ENCODE measurements around the gene ZNF20.
A peak's percentile ranks its signal among the peaks of the same experiment; 100 is the strongest.
"Not testable (repeated sequence)": the region's sequence is repeated elsewhere in the genome, so short reads cannot be mapped to it uniquely, and the experiment has no call there.

ZNF20 gene

GRCh38 chr19:12113121-12113520 lies 27.0 kb downstream of the ZNF20 start:
- Histone ChIP-seq H3K4me1 (ENCODE audit: control insufficient read depth, insufficient read depth, low read length, poor library complexity, severe bottlenecking) (no peaks in the 10 kb centered on the region), H3K27ac (ENCODE audit: insufficient read depth, low read length, poor library complexity, severe bottlenecking) (no peak overlapping the region), H3K27me3 (replicated peaks; ENCODE audit: control insufficient read depth, insufficient read depth, low read length, poor library complexity, severe bottlenecking) (no peaks in the 10 kb centered on the region), H3K36me3 (ENCODE audit: control insufficient read depth, insufficient read depth, low read length) (no peaks in the 10 kb centered on the region), H3K9me3 (ENCODE audit: control insufficient read depth, low read length) (no peaks in the 10 kb centered on the region), H3K4me3 (ENCODE audit: insufficient read depth, low read depth, low read length, poor library complexity, severe bottlenecking) (no peak overlapping the region)
- DNase-seq: no peak

DNA sequence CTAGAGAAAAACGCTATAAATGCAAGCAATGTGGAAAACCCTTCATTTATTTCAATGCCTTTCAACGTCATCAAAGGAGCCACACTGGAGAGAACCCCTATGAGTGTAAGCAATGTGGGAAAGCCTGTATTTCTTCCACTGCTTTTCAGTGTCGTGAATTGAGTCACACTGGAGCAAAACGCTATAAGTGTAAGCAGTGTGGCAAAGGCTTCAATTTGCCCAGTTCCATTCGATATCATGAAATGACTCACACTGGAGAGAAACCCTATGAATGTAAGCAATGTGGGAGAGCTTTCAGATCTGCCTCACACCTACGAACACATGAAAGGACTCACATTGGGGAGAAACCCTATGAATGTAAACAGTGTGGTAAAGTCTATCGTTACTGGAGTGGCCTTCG lies 27.4 kb downstream of the ZNF20 start:
- no peaks in the 10 kb centered on the region for H3K9me3 ChIP-seq (ENCODE audit: control insufficient read depth, low read length)
- no peaks in the 10 kb centered on the region for H3K27me3 ChIP-seq (replicated peaks; ENCODE audit: control insufficient read depth, insufficient read depth, low read length, poor library complexity, severe bottlenecking)
- H3K4me1 ChIP-seq (ENCODE audit: control insufficient read depth, insufficient read depth, low read length, poor library complexity, severe bottlenecking): no peaks in the 10 kb centered on the region
- H3K4me3 ChIP-seq (ENCODE audit: insufficient read depth, low read depth, low read length, poor library complexity, severe bottlenecking): no peak overlapping the region
- DNase-seq: no peak
- no peaks in the 10 kb centered on the region for H3K36me3 ChIP-seq (ENCODE audit: control insufficient read depth, insufficient read depth, low read length)
- no peak overlapping the region for H3K27ac ChIP-seq (ENCODE audit: insufficient read depth, low read length, poor library complexity, severe bottlenecking)

GRCh38 chr19:12111943-12112637 lies 28.1 kb downstream of the ZNF20 start:
- Histone ChIP-seq H3K36me3 (ENCODE audit: control insufficient read depth, insufficient read depth, low read length) (no peaks in the 10 kb centered on the region), H3K4me3 (ENCODE audit: insufficient read depth, low read depth, low read length, poor library complexity, severe bottlenecking) (no peak overlapping the region), H3K27me3 (replicated peaks; ENCODE audit: control insufficient read depth, insufficient read depth, low read length, poor library complexity, severe bottlenecking) (no peaks in the 10 kb centered on the region), H3K9me3 (ENCODE audit: control insufficient read depth, low read length) (no peaks in the 10 kb centered on the region), H3K4me1 (ENCODE audit: control insufficient read depth, insufficient read depth, low read length, poor library complexity, severe bottlenecking) (no peaks in the 10 kb centered on the region), H3K27ac (ENCODE audit: insufficient read depth, low read length, poor library complexity, severe bottlenecking) (no peak overlapping the region)
- DNase-seq: no peak

DNA sequence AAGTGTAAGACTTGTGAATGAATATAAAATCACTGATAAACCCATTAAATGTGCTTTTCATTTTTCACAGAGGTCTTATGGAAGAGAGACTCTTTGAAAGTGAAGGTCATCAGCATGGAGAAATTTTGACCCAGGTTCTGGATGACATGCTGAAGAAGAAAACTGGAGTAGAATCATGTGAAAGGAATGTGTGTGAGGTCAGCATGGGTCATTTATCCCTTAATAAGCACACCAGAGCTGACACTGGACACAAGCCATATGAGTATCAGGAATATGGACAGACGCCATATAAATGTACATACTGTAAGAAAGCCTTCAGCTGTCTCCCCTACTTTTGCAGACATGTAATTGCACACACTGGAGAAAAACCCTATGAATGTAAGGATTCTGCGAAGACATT lies 29.0 kb downstream of the ZNF20 start:
- Histone ChIP-seq H3K36me3 (ENCODE audit: control insufficient read depth, insufficient read depth, low read length) (no peaks in the 10 kb centered on the region), H3K4me1 (ENCODE audit: control insufficient read depth, insufficient read depth, low read length, poor library complexity, severe bottlenecking) (no peaks in the 10 kb centered on the region), H3K4me3 (ENCODE audit: insufficient read depth, low read depth, low read length, poor library complexity, severe bottlenecking) (no peak overlapping the region), H3K27ac (ENCODE audit: insufficient read depth, low read length, poor library complexity, severe bottlenecking) (no peak overlapping the region), H3K27me3 (replicated peaks; ENCODE audit: control insufficient read depth, insufficient read depth, low read length, poor library complexity, severe bottlenecking) (no peaks in the 10 kb centered on the region), H3K9me3 (ENCODE audit: control insufficient read depth, low read length) (no peaks in the 10 kb centered on the region)
- no peak for DNase-seq

DNA sequence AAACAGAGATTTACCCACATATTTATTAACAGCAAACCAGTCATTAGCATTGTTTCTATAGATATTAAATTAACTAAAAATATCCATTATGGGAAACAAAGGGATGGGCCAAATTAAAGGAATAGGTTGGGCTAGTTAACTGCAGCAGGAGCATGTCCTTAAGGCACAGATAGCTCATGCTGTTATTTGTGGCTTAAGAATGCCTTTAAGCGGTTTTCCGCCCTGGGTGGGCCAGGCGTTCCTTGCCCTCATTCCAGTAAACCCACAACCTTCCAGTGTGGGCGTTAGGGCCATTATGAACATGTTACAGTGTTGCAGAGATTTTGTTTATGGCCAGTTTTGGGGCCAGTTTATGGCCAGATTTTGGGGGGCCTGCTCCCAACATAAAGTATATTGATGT lies 36.2 kb downstream of the ZNF20 start:
- not testable (repeated sequence) for H3K36me3 ChIP-seq (ENCODE audit: control insufficient read depth, insufficient read depth, low read length); DNase-seq; H3K27me3 ChIP-seq (replicated peaks; ENCODE audit: control insufficient read depth, insufficient read depth, low read length, poor library complexity, severe bottlenecking); H3K4me3 ChIP-seq (ENCODE audit: insufficient read depth, low read depth, low read length, poor library complexity, severe bottlenecking); H3K4me1 ChIP-seq (ENCODE audit: control insufficient read depth, insufficient read depth, low read length, poor library complexity, severe bottlenecking); H3K27ac ChIP-seq (ENCODE audit: insufficient read depth, low read length, poor library complexity, severe bottlenecking); H3K9me3 ChIP-seq (ENCODE audit: control insufficient read depth, low read length)

DNA sequence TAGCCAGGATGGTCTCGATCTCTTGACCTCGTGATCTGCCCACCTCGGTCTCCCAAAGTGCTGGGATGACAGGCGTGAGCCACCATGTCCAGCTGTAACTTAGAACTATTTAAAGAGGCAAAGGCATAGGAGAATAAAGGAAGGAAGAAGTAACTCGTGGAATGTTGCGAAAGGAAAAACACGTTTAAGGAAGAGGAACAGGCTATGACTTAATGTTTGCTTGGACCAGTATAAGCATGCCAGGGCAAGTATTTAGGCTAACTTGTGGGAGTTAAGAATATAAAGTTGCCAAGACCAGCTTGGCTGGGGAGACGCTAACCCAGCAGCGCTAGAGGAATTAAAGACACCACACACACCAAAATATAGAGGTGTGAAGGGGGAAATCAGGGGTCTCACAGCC lies 42.1 kb downstream of the ZNF20 start:
- Histone ChIP-seq H3K27ac (ENCODE audit: insufficient read depth, low read length, poor library complexity, severe bottlenecking) (no peak overlapping the region), H3K36me3 (ENCODE audit: control insufficient read depth, insufficient read depth, low read length) (no peaks in the 10 kb centered on the region), H3K27me3 (replicated peaks; ENCODE audit: control insufficient read depth, insufficient read depth, low read length, poor library complexity, severe bottlenecking) (no peaks in the 10 kb centered on the region), H3K4me1 (ENCODE audit: control insufficient read depth, insufficient read depth, low read length, poor library complexity, severe bottlenecking) (no peaks in the 10 kb centered on the region), H3K9me3 (ENCODE audit: control insufficient read depth, low read length) (no peaks in the 10 kb centered on the region), H3K4me3 (ENCODE audit: insufficient read depth, low read depth, low read length, poor library complexity, severe bottlenecking) (no peak overlapping the region)
- DNase-seq: no peak

DNA sequence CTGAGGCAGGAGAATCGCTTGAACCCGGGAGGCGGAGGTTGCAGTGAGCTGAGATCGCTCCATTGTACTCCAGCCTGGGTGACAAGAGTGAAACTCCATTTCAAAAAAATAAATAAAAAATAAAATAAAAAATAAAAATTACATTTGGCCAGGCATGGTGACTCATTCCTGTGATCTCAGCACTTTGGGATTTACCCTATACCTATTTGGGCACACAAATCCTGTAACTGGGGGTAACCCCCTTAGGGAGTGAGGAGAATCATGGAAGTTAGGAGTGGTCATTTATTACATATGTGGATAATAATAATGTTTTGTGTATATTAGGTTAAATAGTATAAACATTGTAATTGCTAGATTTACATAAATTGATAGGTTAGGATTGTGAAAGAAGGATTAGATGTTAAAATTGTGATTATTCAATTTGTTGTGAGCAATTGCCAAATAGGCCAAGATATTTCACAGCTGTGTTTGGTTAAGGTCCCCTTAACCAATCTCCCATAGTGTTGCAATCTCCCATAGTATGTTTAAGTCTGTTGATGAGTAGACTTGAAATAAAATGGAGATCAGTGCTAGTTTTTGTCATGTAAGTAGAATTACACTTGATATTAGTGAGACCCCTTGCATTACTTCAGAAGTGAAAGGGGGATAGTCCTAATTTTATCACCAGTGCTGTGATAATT lies 44.9 kb downstream of the ZNF20 start:
- no peak for DNase-seq
- Histone ChIP-seq H3K27ac (ENCODE audit: insufficient read depth, low read length, poor library complexity, severe bottlenecking) (no peak overlapping the region), H3K27me3 (replicated peaks; ENCODE audit: control insufficient read depth, insufficient read depth, low read length, poor library complexity, severe bottlenecking) (no peaks in the 10 kb centered on the region), H3K9me3 (ENCODE audit: control insufficient read depth, low read length) (no peaks in the 10 kb centered on the region), H3K4me1 (ENCODE audit: control insufficient read depth, insufficient read depth, low read length, poor library complexity, severe bottlenecking) (peaks cover 5% of the 10 kb centered on the region), H3K4me3 (ENCODE audit: insufficient read depth, low read depth, low read length, poor library complexity, severe bottlenecking) (no peak overlapping the region), H3K36me3 (ENCODE audit: control insufficient read depth, insufficient read depth, low read length) (no peaks in the 10 kb centered on the region)

DNA sequence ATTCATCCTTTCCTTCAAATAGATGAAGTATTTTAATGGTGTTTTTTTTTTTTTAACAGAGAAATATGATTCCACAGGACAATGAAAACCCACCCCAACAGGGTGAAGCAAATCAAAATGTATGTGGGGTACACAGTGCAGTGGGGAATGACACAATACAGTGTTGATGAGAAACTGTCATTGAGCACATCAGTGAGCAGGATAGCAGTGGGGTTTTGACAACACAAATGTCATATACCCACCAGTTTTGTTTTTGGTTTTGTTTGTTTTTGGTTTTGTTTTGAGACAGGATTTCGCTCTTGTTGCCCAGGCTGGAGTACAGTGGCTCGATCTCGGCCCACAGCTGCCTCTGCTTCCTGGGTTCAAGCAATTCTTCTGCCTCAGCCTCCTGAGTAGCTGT lies 46.4 kb downstream of the ZNF20 start:
- no peak overlapping the region for H3K4me3 ChIP-seq (ENCODE audit: insufficient read depth, low read depth, low read length, poor library complexity, severe bottlenecking)
- no peak overlapping the region for H3K27ac ChIP-seq (ENCODE audit: insufficient read depth, low read length, poor library complexity, severe bottlenecking)
- peaks cover 5% of the 10 kb centered on the region for H3K4me1 ChIP-seq (ENCODE audit: control insufficient read depth, insufficient read depth, low read length, poor library complexity, severe bottlenecking)
- DNase-seq: no peak
- no peaks in the 10 kb centered on the region for H3K36me3 ChIP-seq (ENCODE audit: control insufficient read depth, insufficient read depth, low read length)
- H3K9me3 ChIP-seq (ENCODE audit: control insufficient read depth, low read length): no peaks in the 10 kb centered on the region
- no peaks in the 10 kb centered on the region for H3K27me3 ChIP-seq (replicated peaks; ENCODE audit: control insufficient read depth, insufficient read depth, low read length, poor library complexity, severe bottlenecking)

DNA sequence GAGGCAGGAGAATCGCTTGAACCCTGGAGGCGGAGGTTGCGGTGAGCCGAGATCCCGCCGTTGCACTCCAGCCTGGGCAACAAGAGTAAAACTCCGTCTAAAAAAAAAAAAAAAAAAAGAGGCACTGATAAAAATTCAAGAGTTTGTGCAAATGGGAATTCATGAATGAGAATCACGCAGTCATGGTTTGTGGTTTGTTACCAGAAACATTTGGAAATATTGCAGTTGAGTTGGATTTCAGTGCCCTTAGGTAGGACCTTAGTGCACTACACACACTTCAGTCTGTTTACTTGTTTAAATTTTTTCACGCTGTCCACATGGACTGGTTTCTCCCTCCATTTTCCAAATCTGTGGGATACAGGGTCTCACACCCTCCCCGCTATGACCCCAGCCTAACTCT lies 47.2 kb downstream of the ZNF20 start:
- Histone ChIP-seq H3K4me3 (ENCODE audit: insufficient read depth, low read depth, low read length, poor library complexity, severe bottlenecking) (peak overlapping the region; percentile 50), H3K27me3 (replicated peaks; ENCODE audit: control insufficient read depth, insufficient read depth, low read length, poor library complexity, severe bottlenecking) (no peaks in the 10 kb centered on the region), H3K4me1 (ENCODE audit: control insufficient read depth, insufficient read depth, low read length, poor library complexity, severe bottlenecking) (peaks cover 5% of the 10 kb centered on the region), H3K27ac (ENCODE audit: insufficient read depth, low read length, poor library complexity, severe bottlenecking) (no peak overlapping the region), H3K36me3 (ENCODE audit: control insufficient read depth, insufficient read depth, low read length) (no peaks in the 10 kb centered on the region), H3K9me3 (ENCODE audit: control insufficient read depth, low read length) (no peaks in the 10 kb centered on the region)
- DNase-seq: no peak

DNA sequence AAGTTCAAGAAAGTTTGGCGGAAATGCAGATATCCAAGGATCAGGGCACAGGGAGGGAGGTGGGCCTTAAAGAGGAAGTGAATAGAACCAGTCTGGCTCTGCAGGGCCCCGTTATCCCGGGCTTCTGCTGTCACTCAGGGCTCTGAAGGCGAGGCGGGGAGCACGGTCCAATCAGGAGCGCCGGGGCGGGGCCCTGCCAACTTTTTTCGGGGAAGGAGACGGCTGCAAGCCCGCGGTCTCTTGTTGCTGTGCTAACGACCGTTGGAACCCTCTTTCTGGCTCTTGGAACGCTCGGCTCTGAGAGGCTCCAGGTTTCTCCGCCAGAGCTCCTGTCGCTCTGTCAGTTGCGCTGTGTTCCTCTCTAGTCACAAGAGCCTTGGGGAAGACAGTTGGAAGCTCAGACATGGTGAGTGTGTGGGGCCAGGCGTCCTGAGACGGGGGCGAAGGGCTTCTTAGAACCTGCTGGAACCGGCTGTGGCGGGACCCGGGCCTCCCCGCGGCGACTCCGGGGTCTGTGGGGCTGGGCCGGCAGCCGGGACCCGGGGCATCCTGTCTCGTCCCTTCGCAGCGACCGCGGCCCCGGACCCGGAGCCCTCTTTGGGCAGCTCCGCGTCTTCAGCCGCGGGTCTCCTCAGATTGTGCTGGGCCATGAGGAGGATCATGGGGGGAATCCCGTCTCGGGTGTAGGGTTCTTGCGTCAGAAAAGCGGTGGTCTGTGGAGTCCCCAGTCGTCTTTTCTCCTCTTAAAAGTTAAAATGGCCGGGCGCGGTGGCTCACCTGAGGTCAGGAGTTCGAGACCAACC lies 47.9 kb downstream of the ZNF20 start:
- DNase-seq: peak in 2 of 3 donors; percentile 3 to 7
- Histone ChIP-seq H3K27me3 (replicated peaks; ENCODE audit: control insufficient read depth, insufficient read depth, low read length, poor library complexity, severe bottlenecking) (no peaks in the 10 kb centered on the region), H3K36me3 (ENCODE audit: control insufficient read depth, insufficient read depth, low read length) (no peaks in the 10 kb centered on the region), H3K27ac (ENCODE audit: insufficient read depth, low read length, poor library complexity, severe bottlenecking) (no peak overlapping the region), H3K4me3 (ENCODE audit: insufficient read depth, low read depth, low read length, poor library complexity, severe bottlenecking) (peak overlapping the region; percentile 50), H3K4me1 (ENCODE audit: control insufficient read depth, insufficient read depth, low read length, poor library complexity, severe bottlenecking) (peaks cover 5% of the 10 kb centered on the region), H3K9me3 (ENCODE audit: control insufficient read depth, low read length) (no peaks in the 10 kb centered on the region)
